GM23338 (cell line): Measurements from ENCODE around the gene PYCR2. TPM values are rescaled to one million over a fixed set of nuclear protein-coding genes. Genes with fewer than 3 reads are reported as not detected.

Experiments
- ATAC-seq: fragments of 200-7000 bp; cut with Tn5 transposase; 3 replicates; pipeline ENCODE4 v1.9.1; 2020
- DNase-seq: peaks from one replicate; pipeline ENCODE4 v3.0.0-alpha.2; 2015; ENCODE audit warnings: low spot score
- H2AFZ ChIP-seq: fragments of 200-600 bp; sonication (generic); 2 replicates; pipeline ENCODE4 v1.8.0; 2016; ENCODE audit warnings: antibody characterized with exemption, mild to moderate bottlenecking, moderate library complexity
- H3F3A ChIP-seq: fragments of 200-600 bp; sonication (generic); replicated peaks from 2 replicates; pipeline ENCODE4 v1.8.0; 2017; ENCODE audit warnings: antibody characterized with exemption, mixed run types, low read depth
- H3K27ac ChIP-seq: fragments of 200-600 bp; sonication (generic); 2 replicates; pipeline ENCODE4 v1.6.1; 2016; ENCODE audit warnings: low read depth
- H3K27me3 ChIP-seq: fragments of 200-600 bp; sonication (generic); 2 replicates; pipeline ENCODE4 v1.8.0; 2016; ENCODE audit warnings: mild to moderate bottlenecking, mixed run types, moderate library complexity; ENCODE audit not compliant: insufficient read depth
- H3K36me3 ChIP-seq: fragments of 200-600 bp; sonication (generic); 2 replicates; pipeline ENCODE4 v1.8.0; 2016; ENCODE audit warnings: mild to moderate bottlenecking; ENCODE audit not compliant: insufficient read depth
- H3K4me1 ChIP-seq: fragments of 200-600 bp; sonication (generic); 2 replicates; pipeline ENCODE4 v1.8.0; 2016; ENCODE audit warnings: mild to moderate bottlenecking, moderate library complexity; ENCODE audit not compliant: insufficient read depth
- H3K4me2 ChIP-seq: fragments of 200-600 bp; sonication (generic); 2 replicates; pipeline ENCODE4 v1.7.1; 2017; ENCODE audit warnings: mixed run types
- H3K4me3 ChIP-seq: fragments of 200-600 bp; sonication (generic); 2 replicates; pipeline ENCODE4 v1.6.1; 2016; ENCODE audit warnings: mixed run types
- H3K79me2 ChIP-seq: fragments of 200-600 bp; sonication (generic); replicated peaks from 2 replicates; pipeline ENCODE4 v1.8.0; 2017; ENCODE audit warnings: mild to moderate bottlenecking; ENCODE audit not compliant: insufficient read depth
- H3K9me2 ChIP-seq: fragments of 200-600 bp; sonication (generic); 2 replicates; pipeline ENCODE4 v1.8.0; 2017; ENCODE audit not compliant: insufficient read depth
- H4K20me1 ChIP-seq: fragments of 200-600 bp; sonication (generic); replicated peaks from 2 replicates; pipeline ENCODE4 v1.8.0; 2017; ENCODE audit warnings: mild to moderate bottlenecking; ENCODE audit not compliant: insufficient read depth
- H3K27ac Mint-ChIP-seq: 2 replicates; pipeline ENCODE4 v1.8.0; 2020; ENCODE audit warnings: inconsistent platforms, mild to moderate bottlenecking, moderate library complexity, mixed read lengths
- H3K27me3 Mint-ChIP-seq: 3 replicates; pipeline ENCODE4 v1.8.0; 2022; ENCODE audit warnings: low read depth, mild to moderate bottlenecking, moderate library complexity, mixed read lengths, inconsistent platforms; ENCODE audit not compliant: insufficient read depth, poor library complexity
- H3K36me3 Mint-ChIP-seq: 3 replicates; pipeline ENCODE4 v1.8.0; 2021; ENCODE audit warnings: low read depth, mild to moderate bottlenecking, inconsistent platforms, moderate library complexity, mixed read lengths
- H3K4me1 Mint-ChIP-seq: 3 replicates; pipeline ENCODE4 v1.8.0; 2020; ENCODE audit warnings: mild to moderate bottlenecking, inconsistent platforms, mixed read lengths
- H3K4me3 Mint-ChIP-seq: 3 replicates; pipeline ENCODE4 v1.8.0; 2021; ENCODE audit warnings: moderate library complexity, mild to moderate bottlenecking, inconsistent platforms, mixed read lengths
- H3K9me3 Mint-ChIP-seq: 3 replicates; pipeline ENCODE4 v1.8.0; 2020; ENCODE audit warnings: moderate library complexity, mild to moderate bottlenecking, inconsistent platforms, mixed read lengths
- CREB1 ChIP-seq: fragments of 250-450 bp; sonication (Bioruptor Pico); IDR thresholded peaks from 2 replicates; pipeline ENCODE4 v1.5.0; 2020; ENCODE audit warnings: low read depth, mild to moderate bottlenecking, moderate library complexity
- EZH2 ChIP-seq: fragments of 200-600 bp; sonication (generic); IDR thresholded peaks from one replicate; pipeline ENCODE4 v1.8.0; 2017; ENCODE audit warnings: antibody characterized with exemption, mild to moderate bottlenecking, low read depth; ENCODE audit not compliant: unreplicated experiment
- EZH2phosphoT487 ChIP-seq: fragments of 200-600 bp; sonication (generic); IDR thresholded peaks from one replicate; pipeline ENCODE4 v1.8.1; 2018; ENCODE audit warnings: antibody characterized with exemption; ENCODE audit not compliant: unreplicated experiment
- JUNB ChIP-seq: IDR thresholded peaks from one replicate; pipeline ENCODE4 v1.6.1; 2016; ENCODE audit warnings: antibody characterized with exemption; ENCODE audit not compliant: unreplicated experiment
- NANOG ChIP-seq: IDR thresholded peaks from 2 replicates; pipeline ENCODE4 v1.6.1; 2016; ENCODE audit warnings: antibody characterized with exemption, borderline replicate concordance
- POLR2AphosphoS5 ChIP-seq: IDR thresholded peaks from 2 replicates; pipeline ENCODE4 v1.6.1; 2016; ENCODE audit warnings: antibody characterized with exemption, low read depth
- STAT1 ChIP-seq: IDR thresholded peaks from one replicate; pipeline ENCODE4 v1.6.1; 2016; ENCODE audit warnings: antibody characterized with exemption; ENCODE audit not compliant: unreplicated experiment
- ZNF114 ChIP-seq: fragments of 250-450 bp; sonication (Bioruptor Pico); IDR thresholded peaks from 2 replicates; pipeline ENCODE4 v1.5.0; 2020; ENCODE audit warnings: mild to moderate bottlenecking, moderate library complexity
- ZNF331 ChIP-seq: fragments of 250-450 bp; sonication (Bioruptor Pico); IDR thresholded peaks from 2 replicates; pipeline ENCODE4 v1.5.0; 2020; ENCODE audit warnings: low read depth, mild to moderate bottlenecking, moderate library complexity
- ZNF462 ChIP-seq: fragments of 250-450 bp; sonication (Bioruptor Pico); IDR thresholded peaks from 2 replicates; pipeline ENCODE4 v1.5.0; 2020; ENCODE audit warnings: mild to moderate bottlenecking, moderate library complexity
- polyA plus RNA-seq: library from polyadenylated mRNA; unstranded; fragments of >200 nt; fragmentation: Nextera tagmentation; extraction: Ambion mirVana; gene quantifications from 2 replicates; pipeline ENCODE4 v1.2.1, GENCODE V29; 2016
- total RNA-seq: library from RNA; depleted of rRNA; stranded (reverse); fragments of >200 nt; shearing (Covaris generic); gene quantifications from 2 replicates; pipeline ENCODE4 v1.2.3, GENCODE V29; 2014
- TF ChIP-seq, protein P1 (sequence below): IDR thresholded peaks from one replicate; pipeline ENCODE4 v1.6.1; 2018; ENCODE audit warnings: antibody characterized with exemption; ENCODE audit not compliant: unreplicated experiment
- TF ChIP-seq, protein P2 (sequence below): IDR thresholded peaks from 2 replicates; pipeline ENCODE4 v1.6.1; 2016; ENCODE audit warnings: antibody characterized with exemption

Gene PYCR2
- total and polyA plus RNA-seq, 2 experiments from 2014 or later, result 89.1 to 109 TPM

GRCh38 chr1:225914391-225914790, 9.7 kb downstream of the PYCR2 start:
- peaks cover under 1% of the 10 kb centered on the region; the same call in 1 of the 2 replicates for H3K36me3 ChIP-seq
- no peak overlapping the region; the same call in 2 of the 3 replicates for H3K4me3 Mint-ChIP-seq
- no peak for ATAC-seq
- no peaks in the 10 kb centered on the region for H3K79me2 ChIP-seq
- H3K27ac Mint-ChIP-seq, result no peak overlapping the region
- no peak overlapping the region for H3K27ac ChIP-seq
- H4K20me1 ChIP-seq, result no peaks in the 10 kb centered on the region
- H3F3A ChIP-seq, result no peaks in the 10 kb centered on the region; the same call in 1 of the 2 replicates
- H3K9me3 Mint-ChIP-seq, result no peaks in the 10 kb centered on the region; the same call in 2 of the 3 replicates
- no peaks in the 10 kb centered on the region for H3K9me2 ChIP-seq
- peaks cover 25% of the 10 kb centered on the region for H3K36me3 Mint-ChIP-seq
- peaks cover 10% of the 10 kb centered on the region for H3K4me1 ChIP-seq
- H3K4me1 Mint-ChIP-seq, result peaks cover 22% of the 10 kb centered on the region
- no peak overlapping the region for H3K4me2 ChIP-seq
- peaks cover 13% of the 10 kb centered on the region for H3K27me3 Mint-ChIP-seq
- TF ChIP-seq ZNF331 (CRISPR knock-in tag), result no peak
- no peak for TF ChIP-seq EZH2
- no peak for TF ChIP-seq EZH2phosphoT487
- no peak for TF ChIP-seq NANOG
- no peak for TF ChIP-seq ZNF114 (CRISPR knock-in tag)
- TF ChIP-seq, protein P1, sequence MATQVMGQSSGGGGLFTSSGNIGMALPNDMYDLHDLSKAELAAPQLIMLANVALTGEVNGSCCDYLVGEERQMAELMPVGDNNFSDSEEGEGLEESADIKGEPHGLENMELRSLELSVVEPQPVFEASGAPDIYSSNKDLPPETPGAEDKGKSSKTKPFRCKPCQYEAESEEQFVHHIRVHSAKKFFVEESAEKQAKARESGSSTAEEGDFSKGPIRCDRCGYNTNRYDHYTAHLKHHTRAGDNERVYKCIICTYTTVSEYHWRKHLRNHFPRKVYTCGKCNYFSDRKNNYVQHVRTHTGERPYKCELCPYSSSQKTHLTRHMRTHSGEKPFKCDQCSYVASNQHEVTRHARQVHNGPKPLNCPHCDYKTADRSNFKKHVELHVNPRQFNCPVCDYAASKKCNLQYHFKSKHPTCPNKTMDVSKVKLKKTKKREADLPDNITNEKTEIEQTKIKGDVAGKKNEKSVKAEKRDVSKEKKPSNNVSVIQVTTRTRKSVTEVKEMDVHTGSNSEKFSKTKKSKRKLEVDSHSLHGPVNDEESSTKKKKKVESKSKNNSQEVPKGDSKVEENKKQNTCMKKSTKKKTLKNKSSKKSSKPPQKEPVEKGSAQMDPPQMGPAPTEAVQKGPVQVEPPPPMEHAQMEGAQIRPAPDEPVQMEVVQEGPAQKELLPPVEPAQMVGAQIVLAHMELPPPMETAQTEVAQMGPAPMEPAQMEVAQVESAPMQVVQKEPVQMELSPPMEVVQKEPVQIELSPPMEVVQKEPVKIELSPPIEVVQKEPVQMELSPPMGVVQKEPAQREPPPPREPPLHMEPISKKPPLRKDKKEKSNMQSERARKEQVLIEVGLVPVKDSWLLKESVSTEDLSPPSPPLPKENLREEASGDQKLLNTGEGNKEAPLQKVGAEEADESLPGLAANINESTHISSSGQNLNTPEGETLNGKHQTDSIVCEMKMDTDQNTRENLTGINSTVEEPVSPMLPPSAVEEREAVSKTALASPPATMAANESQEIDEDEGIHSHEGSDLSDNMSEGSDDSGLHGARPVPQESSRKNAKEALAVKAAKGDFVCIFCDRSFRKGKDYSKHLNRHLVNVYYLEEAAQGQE, result no peak
- no peak for TF ChIP-seq ZNF462 (CRISPR knock-in tag)
- TF ChIP-seq POLR2AphosphoS5, result no peak
- TF ChIP-seq, protein P2, sequence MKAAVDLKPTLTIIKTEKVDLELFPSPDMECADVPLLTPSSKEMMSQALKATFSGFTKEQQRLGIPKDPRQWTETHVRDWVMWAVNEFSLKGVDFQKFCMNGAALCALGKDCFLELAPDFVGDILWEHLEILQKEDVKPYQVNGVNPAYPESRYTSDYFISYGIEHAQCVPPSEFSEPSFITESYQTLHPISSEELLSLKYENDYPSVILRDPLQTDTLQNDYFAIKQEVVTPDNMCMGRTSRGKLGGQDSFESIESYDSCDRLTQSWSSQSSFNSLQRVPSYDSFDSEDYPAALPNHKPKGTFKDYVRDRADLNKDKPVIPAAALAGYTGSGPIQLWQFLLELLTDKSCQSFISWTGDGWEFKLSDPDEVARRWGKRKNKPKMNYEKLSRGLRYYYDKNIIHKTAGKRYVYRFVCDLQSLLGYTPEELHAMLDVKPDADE, result no peak
- TF ChIP-seq JUNB, result no peak
- TF ChIP-seq CREB1 (CRISPR knock-in tag), result no peak
- TF ChIP-seq STAT1, result no peak
- H2AFZ ChIP-seq, result no peak overlapping the region
- no peaks in the 10 kb centered on the region for H3K27me3 ChIP-seq
- H3K4me3 ChIP-seq, result no peak overlapping the region
- DNase-seq, result no peak
